ENCODE measurements around the gene DYSF.

DNA sequence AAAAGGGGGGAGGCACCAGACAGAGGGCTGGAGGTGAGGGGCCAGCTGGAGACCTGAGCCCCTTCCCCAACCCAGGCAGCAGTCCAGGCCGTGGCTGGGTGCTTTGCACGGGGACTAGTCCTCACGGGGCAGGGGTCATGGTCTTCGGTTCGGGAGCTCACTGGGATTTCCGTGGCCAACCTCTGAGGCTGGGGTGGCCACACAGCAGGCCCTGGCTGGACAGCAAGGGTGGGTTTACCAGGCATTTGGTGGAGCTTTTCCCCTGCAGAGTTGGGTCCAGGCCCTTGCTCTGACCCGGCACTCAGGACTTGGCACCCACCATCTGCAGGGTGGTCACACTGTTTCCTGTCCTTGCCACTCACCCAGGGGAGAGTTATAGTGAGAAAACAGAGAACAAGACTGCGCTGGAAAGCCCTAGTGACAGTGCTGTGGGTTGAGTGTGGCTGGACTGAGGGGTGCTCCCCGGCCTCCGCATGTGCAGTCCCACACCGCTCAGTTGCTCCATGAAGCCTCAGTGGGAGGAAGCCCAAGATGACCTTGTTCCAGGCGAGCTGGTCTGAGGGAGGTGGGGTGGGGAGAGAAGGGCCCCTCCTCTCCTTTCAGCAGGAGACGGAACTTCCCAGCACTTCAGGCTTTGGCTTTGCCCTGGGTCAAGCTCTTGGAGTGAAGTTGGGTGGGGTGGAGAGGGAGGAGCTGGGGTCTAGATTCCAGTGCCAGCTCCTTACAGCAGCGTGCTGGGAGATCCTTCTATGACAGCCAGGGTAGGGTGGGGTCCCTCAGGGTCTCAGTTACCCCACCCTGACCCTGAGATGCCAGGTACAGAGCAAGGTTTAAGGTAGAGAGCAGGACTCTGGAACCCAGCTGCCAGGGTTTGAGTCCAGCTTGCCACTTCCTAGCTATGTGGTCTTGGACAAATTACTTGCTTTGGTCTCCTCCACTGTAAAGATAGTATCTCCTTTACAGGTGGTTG lies 219.8 kb downstream of the DYSF start:
- TF ChIP-seq GABPA (IDR thresholded peaks at IDR 0.05; ENCODE audit: low read depth) (no peak), JUND (IDR thresholded peaks at IDR 0.05) (no peak), RFX5 (IDR thresholded peaks at IDR 0.05; ENCODE audit: low read length) (no peak), EZH2phosphoT487 (IDR thresholded peaks at IDR 0.05; ENCODE audit: borderline replicate concordance, low read depth) (no peak), SIN3A (IDR thresholded peaks at IDR 0.05; ENCODE audit: borderline replicate concordance, low read depth, low read length) (no peak), EP300 (IDR thresholded peaks at IDR 0.05; ENCODE audit: borderline replicate concordance in 1 of 2, low read depth in 1 of 2, low read length in 1 of 2) (no peak), NFIC (IDR thresholded peaks at IDR 0.05; ENCODE audit: borderline replicate concordance) (no peak), FOXJ3 (CRISPR knock-in tag; IDR thresholded peaks at IDR 0.05) (no peak), ELF1 (IDR thresholded peaks at IDR 0.05) (no peak), TCF12 (IDR thresholded peaks at IDR 0.05) (no peak), FOSL2 (IDR thresholded peaks at IDR 0.05; ENCODE audit: borderline replicate concordance, low read depth) (no peak)
- TF ChIP-seq, protein P1, sequence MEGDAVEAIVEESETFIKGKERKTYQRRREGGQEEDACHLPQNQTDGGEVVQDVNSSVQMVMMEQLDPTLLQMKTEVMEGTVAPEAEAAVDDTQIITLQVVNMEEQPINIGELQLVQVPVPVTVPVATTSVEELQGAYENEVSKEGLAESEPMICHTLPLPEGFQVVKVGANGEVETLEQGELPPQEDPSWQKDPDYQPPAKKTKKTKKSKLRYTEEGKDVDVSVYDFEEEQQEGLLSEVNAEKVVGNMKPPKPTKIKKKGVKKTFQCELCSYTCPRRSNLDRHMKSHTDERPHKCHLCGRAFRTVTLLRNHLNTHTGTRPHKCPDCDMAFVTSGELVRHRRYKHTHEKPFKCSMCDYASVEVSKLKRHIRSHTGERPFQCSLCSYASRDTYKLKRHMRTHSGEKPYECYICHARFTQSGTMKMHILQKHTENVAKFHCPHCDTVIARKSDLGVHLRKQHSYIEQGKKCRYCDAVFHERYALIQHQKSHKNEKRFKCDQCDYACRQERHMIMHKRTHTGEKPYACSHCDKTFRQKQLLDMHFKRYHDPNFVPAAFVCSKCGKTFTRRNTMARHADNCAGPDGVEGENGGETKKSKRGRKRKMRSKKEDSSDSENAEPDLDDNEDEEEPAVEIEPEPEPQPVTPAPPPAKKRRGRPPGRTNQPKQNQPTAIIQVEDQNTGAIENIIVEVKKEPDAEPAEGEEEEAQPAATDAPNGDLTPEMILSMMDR (IDR thresholded peaks at IDR 0.05) = no peak
- TF ChIP-seq, protein P2, sequence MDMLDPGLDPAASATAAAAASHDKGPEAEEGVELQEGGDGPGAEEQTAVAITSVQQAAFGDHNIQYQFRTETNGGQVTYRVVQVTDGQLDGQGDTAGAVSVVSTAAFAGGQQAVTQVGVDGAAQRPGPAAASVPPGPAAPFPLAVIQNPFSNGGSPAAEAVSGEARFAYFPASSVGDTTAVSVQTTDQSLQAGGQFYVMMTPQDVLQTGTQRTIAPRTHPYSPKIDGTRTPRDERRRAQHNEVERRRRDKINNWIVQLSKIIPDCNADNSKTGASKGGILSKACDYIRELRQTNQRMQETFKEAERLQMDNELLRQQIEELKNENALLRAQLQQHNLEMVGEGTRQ (IDR thresholded peaks at IDR 0.05; ENCODE audit: borderline replicate concordance, low read depth, low read length) = no peak
